HFFc6 (cell line): Measurements from ENCODE around the gene GPRIN1. TPM values are rescaled to one million over a fixed set of nuclear protein-coding genes. Genes with fewer than 3 reads are reported as not detected.

Experiments used
- DNase-seq: peaks from one replicate; pipeline ENCODE4 v3.0.0-alpha.2; 2018
- H3K27ac Mint-ChIP-seq: 2 replicates; pipeline ENCODE4 v1.8.0; 2020; ENCODE audit warnings: mild to moderate bottlenecking, mixed read lengths
- H3K27me3 Mint-ChIP-seq: 2 replicates; pipeline ENCODE4 v1.8.0; 2021; ENCODE audit warnings: mild to moderate bottlenecking, moderate library complexity, mixed read lengths; ENCODE audit not compliant: insufficient read depth
- H3K36me3 Mint-ChIP-seq: 2 replicates; pipeline ENCODE4 v1.8.0; 2021; ENCODE audit warnings: low read depth, mixed read lengths
- H3K4me1 Mint-ChIP-seq: 2 replicates; pipeline ENCODE4 v1.8.0; 2020; ENCODE audit warnings: low read depth, mixed read lengths
- H3K4me3 Mint-ChIP-seq: 2 replicates; pipeline ENCODE4 v1.8.0; 2020; ENCODE audit warnings: mild to moderate bottlenecking, moderate library complexity, mixed read lengths
- H3K9me3 Mint-ChIP-seq: 2 replicates; pipeline ENCODE4 v1.8.0; 2020; ENCODE audit warnings: mild to moderate bottlenecking, mixed read lengths
- total RNA-seq, 6 experiments: library from RNA; stranded (reverse); fragmentation: NEBNext Ultra II Directional; extraction: Animal tissue kit (Norgen Biotek cat#: 25700); gene quantifications; 2 replicates in 1 of 6; 3 replicates in 5 of 6; pipeline ENCODE4 v1.2.3, GENCODE V29; 2021
- TF ChIP-seq, protein P1 (sequence below): fragments of 200-600 bp; sonication (generic); IDR thresholded peaks from 2 replicates; pipeline ENCODE4 v1.5.0; 2021; ENCODE audit warnings: antibody characterized with exemption, mild to moderate bottlenecking

Gene GPRIN1
- total RNA-seq, 6 experiments from 2014 or later = 2.3 to 5.4 (median 2.6) TPM

DNA sequence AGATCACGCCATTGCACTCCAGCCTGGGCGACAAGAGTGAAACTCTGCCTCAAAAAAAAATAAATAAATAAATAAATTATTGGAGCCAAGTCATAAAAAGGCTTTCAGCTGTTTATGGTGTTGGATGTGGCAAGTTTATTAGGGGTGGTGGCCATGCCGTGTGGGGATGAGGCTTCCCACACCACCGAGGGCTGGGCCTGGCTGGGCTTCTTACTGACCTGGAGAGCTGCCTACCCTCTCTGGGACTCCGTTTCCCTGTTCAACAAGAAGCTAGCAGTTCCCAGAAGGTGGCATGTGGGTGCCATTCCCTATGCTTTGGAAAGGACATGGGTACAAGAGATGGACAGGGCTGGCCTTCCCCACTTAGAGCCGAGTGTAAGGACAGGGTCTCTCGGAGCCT lies 22.6 kb downstream of the GPRIN1 start:
- H3K27me3 Mint-ChIP-seq = peaks cover 17% of the 10 kb centered on the region

DNA sequence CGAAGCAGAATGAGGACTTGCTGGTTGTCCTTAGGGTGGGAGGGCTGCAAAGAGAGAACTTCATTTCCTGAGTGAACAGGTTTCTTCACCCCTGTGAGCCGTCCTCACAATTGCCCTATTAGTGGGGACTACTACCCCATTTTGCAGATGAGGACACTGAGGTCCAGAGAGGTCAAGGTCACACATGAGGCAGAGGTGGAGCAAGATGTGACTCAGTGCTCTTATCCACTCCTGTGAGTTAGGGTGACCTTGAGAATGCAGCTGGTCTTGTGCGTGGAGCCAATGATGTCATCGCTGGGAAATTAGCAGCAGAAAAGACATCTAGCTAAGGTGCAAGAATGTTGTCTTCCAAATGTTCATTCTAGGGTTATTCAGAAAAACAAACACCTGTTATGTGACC lies 26.9 kb downstream of the GPRIN1 start:
- no peak for DNase-seq
- Mint-ChIP-seq H3K4me1 (no peaks in the 10 kb centered on the region), H3K4me3 (no peak overlapping the region), H3K9me3 (peaks cover 11% of the 10 kb centered on the region), H3K27ac (no peak overlapping the region), H3K36me3 (no peaks in the 10 kb centered on the region), H3K27me3 (peaks cover 11% of the 10 kb centered on the region)
- TF ChIP-seq, protein P1, sequence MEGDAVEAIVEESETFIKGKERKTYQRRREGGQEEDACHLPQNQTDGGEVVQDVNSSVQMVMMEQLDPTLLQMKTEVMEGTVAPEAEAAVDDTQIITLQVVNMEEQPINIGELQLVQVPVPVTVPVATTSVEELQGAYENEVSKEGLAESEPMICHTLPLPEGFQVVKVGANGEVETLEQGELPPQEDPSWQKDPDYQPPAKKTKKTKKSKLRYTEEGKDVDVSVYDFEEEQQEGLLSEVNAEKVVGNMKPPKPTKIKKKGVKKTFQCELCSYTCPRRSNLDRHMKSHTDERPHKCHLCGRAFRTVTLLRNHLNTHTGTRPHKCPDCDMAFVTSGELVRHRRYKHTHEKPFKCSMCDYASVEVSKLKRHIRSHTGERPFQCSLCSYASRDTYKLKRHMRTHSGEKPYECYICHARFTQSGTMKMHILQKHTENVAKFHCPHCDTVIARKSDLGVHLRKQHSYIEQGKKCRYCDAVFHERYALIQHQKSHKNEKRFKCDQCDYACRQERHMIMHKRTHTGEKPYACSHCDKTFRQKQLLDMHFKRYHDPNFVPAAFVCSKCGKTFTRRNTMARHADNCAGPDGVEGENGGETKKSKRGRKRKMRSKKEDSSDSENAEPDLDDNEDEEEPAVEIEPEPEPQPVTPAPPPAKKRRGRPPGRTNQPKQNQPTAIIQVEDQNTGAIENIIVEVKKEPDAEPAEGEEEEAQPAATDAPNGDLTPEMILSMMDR = no peak

More for the DNA sequence above, 22.6 kb downstream of the GPRIN1 start:
- TF ChIP-seq, protein P1 = no peak
- Mint-ChIP-seq H3K27ac (no peak overlapping the region), H3K4me1 (no peaks in the 10 kb centered on the region), H3K4me3 (no peak overlapping the region), H3K36me3 (no peaks in the 10 kb centered on the region), H3K9me3 (peaks cover 15% of the 10 kb centered on the region)
- DNase-seq = no peak

DNA sequence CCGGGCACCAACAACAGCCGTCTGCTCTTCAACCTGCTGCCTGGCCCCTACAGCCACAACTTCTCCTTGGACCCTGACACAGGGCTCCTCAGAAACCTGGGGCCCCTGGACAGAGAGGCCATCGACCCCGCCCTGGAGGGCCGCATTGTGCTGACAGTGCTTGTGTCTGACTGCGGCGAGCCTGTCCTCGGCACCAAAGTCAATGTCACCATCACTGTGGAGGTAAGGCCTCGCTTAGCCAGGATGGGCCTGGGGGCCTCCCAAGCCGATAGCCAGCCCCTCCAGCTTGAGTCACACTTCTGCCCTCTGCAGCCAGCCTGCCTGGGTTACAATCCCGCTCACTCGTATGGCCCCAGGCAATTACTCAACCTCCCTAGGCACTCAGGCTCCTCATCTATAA lies 28.6 kb downstream of the GPRIN1 start:
- Mint-ChIP-seq H3K9me3 (peaks cover 11% of the 10 kb centered on the region), H3K36me3 (no peaks in the 10 kb centered on the region), H3K4me3 (no peak overlapping the region), H3K27ac (no peak overlapping the region), H3K4me1 (no peaks in the 10 kb centered on the region), H3K27me3 (peaks cover 13% of the 10 kb centered on the region)
- TF ChIP-seq, protein P1 = no peak
- no peak for DNase-seq

DNA sequence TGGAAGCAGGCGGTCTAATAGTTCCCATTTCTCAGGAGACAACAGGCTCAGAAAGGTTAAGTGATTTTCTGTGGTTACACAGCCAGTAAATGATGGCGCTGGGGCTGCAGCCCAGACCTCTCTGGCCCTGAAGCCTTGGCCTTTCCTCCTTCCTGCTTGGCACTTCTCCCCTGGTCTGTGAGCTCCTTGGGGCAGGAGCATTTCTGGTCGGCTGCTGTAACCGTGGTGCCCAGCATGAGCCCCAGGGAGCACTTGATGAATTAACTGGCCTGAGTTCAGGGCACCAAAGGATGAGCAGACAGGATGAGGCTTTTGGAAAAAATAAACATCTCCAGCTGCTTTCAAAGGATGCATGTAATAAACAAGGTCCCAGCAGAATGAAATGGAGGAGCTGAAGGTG lies 30.6 kb downstream of the GPRIN1 start:
- DNase-seq = no peak
- no peaks in the 10 kb centered on the region for H3K36me3 Mint-ChIP-seq
- no peak overlapping the region for H3K4me3 Mint-ChIP-seq
- H3K9me3 Mint-ChIP-seq = no peaks in the 10 kb centered on the region
- no peaks in the 10 kb centered on the region for H3K4me1 Mint-ChIP-seq
- H3K27me3 Mint-ChIP-seq = peaks cover 19% of the 10 kb centered on the region
- TF ChIP-seq, protein P1 = no peak
- H3K27ac Mint-ChIP-seq = no peak overlapping the region

DNA sequence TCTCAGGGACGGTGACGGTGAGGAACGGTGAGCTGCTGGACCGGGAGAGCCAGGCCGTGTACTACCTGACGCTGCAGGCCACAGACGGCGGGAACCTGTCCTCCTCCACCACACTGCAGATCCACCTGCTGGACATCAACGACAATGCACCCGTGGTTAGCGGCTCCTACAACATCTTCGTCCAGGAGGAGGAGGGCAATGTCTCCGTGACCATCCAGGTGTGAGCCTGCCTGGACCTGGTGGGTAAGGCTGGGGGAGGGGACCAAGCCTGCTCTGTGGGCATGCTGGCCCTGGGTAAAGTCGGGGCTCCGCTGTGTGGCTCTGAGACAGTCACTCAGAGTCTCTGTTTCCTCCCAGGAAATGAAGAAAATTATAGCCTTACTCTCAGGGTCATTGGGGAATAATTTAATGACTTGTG lies 31.6 kb downstream of the GPRIN1 start:
- Mint-ChIP-seq H3K27ac (no peak overlapping the region), H3K36me3 (no peaks in the 10 kb centered on the region), H3K27me3 (peaks cover 13% of the 10 kb centered on the region), H3K4me3 (no peak overlapping the region), H3K4me1 (no peaks in the 10 kb centered on the region), H3K9me3 (no peaks in the 10 kb centered on the region)
- DNase-seq = peak; percentile 33
- TF ChIP-seq, protein P1 = peak; percentile 76
